HFFc6 (cell line): ENCODE results near the gene VIL1. TPM values are rescaled to one million over a fixed set of nuclear protein-coding genes. Genes with fewer than 3 reads are reported as not detected.

Experiments
- DNase-seq: peaks from one replicate; pipeline ENCODE4 v3.0.0-alpha.2; 2018
- H3K27ac Mint-ChIP-seq: 2 replicates; pipeline ENCODE4 v1.8.0; 2020; ENCODE audit warnings: mild to moderate bottlenecking, mixed read lengths
- H3K27me3 Mint-ChIP-seq: 2 replicates; pipeline ENCODE4 v1.8.0; 2021; ENCODE audit warnings: mild to moderate bottlenecking, moderate library complexity, mixed read lengths; ENCODE audit not compliant: insufficient read depth
- H3K36me3 Mint-ChIP-seq: 2 replicates; pipeline ENCODE4 v1.8.0; 2021; ENCODE audit warnings: low read depth, mixed read lengths
- H3K4me1 Mint-ChIP-seq: 2 replicates; pipeline ENCODE4 v1.8.0; 2020; ENCODE audit warnings: low read depth, mixed read lengths
- H3K4me3 Mint-ChIP-seq: 2 replicates; pipeline ENCODE4 v1.8.0; 2020; ENCODE audit warnings: mild to moderate bottlenecking, moderate library complexity, mixed read lengths
- H3K9me3 Mint-ChIP-seq: 2 replicates; pipeline ENCODE4 v1.8.0; 2020; ENCODE audit warnings: mild to moderate bottlenecking, mixed read lengths
- total RNA-seq, 6 experiments: library from RNA; stranded (reverse); fragmentation: NEBNext Ultra II Directional; extraction: Animal tissue kit (Norgen Biotek cat#: 25700); gene quantifications; 2 replicates in 1 of 6; 3 replicates in 5 of 6; pipeline ENCODE4 v1.2.3, GENCODE V29; 2021
- TF ChIP-seq, protein P1 (sequence below): fragments of 200-600 bp; sonication (generic); IDR thresholded peaks from 2 replicates; pipeline ENCODE4 v1.5.0; 2021; ENCODE audit warnings: antibody characterized with exemption, mild to moderate bottlenecking

VIL1 gene
- total RNA-seq, 6 experiments from 2014 or later: not detected

DNA sequence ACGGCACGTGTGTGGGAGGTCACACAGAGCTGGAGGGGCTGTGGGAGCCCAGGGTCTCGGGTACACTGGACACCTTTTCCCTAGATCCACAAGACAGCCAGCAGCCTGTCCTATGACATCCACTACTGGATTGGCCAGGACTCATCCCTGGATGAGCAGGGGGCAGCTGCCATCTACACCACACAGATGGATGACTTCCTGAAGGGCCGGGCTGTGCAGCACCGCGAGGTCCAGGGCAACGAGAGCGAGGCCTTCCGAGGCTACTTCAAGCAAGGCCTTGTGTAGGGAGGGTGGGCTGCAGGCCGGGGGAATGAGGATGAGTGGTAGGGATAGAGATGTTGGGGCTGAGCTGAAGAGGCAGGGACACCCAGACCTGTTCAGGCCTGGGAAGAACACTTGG, 6.6 kb downstream of the VIL1 start:
- no peaks in the 10 kb centered on the region for H3K9me3 Mint-ChIP-seq
- H3K36me3 Mint-ChIP-seq: no peaks in the 10 kb centered on the region
- H3K27me3 Mint-ChIP-seq: peaks cover 32% of the 10 kb centered on the region
- no peaks in the 10 kb centered on the region for H3K4me1 Mint-ChIP-seq
- no peak overlapping the region for H3K4me3 Mint-ChIP-seq
- DNase-seq: no peak
- TF ChIP-seq, protein P1, sequence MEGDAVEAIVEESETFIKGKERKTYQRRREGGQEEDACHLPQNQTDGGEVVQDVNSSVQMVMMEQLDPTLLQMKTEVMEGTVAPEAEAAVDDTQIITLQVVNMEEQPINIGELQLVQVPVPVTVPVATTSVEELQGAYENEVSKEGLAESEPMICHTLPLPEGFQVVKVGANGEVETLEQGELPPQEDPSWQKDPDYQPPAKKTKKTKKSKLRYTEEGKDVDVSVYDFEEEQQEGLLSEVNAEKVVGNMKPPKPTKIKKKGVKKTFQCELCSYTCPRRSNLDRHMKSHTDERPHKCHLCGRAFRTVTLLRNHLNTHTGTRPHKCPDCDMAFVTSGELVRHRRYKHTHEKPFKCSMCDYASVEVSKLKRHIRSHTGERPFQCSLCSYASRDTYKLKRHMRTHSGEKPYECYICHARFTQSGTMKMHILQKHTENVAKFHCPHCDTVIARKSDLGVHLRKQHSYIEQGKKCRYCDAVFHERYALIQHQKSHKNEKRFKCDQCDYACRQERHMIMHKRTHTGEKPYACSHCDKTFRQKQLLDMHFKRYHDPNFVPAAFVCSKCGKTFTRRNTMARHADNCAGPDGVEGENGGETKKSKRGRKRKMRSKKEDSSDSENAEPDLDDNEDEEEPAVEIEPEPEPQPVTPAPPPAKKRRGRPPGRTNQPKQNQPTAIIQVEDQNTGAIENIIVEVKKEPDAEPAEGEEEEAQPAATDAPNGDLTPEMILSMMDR: no peak
- no peak overlapping the region for H3K27ac Mint-ChIP-seq

DNA sequence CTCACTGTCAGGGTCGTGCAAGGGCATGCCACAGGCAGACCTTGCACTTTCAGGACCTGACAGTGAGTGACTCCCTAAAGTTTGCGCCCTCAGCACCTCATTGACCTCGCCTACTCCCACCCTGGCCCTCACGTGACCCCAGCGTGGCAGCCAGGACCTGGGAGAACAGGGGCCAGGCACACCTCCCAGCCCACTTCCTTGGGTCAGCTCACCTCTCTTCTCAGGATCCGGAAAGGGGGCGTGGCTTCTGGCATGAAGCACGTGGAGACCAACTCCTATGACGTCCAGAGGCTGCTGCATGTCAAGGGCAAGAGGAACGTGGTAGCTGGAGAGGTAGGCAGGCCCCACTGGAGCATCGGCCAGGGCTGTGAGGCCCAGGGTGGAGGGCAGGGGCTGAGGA, 8.8 kb downstream of the VIL1 start:
- TF ChIP-seq, protein P1: no peak
- no peaks in the 10 kb centered on the region for H3K36me3 Mint-ChIP-seq
- no peaks in the 10 kb centered on the region for H3K4me1 Mint-ChIP-seq
- peaks cover 42% of the 10 kb centered on the region for H3K27me3 Mint-ChIP-seq
- H3K9me3 Mint-ChIP-seq: no peaks in the 10 kb centered on the region
- H3K27ac Mint-ChIP-seq: no peak overlapping the region
- no peak overlapping the region for H3K4me3 Mint-ChIP-seq
- DNase-seq: no peak

DNA sequence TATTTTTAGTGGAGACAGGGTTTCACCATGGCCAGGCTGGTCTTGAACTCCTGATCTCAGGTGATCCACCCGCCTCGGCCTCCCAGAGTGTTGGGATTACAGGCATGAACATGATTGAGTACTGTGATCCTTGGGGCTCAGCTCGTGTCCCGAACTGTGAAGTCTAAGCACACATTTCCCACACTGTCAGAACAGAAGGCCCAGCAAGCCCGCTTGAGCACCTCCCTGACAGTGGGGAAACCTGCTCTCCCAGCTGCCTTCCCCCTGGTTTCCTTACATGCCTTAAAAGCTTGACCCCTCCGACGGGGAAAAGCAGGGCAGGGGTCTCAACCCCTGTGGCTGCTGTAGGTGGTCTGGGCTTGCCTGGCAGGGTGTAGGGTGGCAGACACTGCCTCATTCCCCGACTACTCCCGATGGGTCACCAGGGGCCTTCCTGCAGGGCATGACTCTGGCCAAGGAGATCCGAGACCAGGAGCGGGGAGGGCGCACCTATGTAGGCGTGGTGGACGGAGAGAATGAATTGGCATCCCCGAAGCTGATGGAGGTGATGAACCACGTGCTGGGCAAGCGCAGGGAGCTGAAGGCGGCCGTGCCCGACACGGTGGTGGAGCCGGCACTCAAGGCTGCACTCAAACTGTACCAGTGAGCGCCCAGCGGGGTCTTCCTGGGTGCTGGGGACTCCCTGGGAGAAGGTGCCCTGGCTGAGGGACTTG, 10.1 kb downstream of the VIL1 start:
- no peak for DNase-seq
- Mint-ChIP-seq H3K27ac (no peak overlapping the region), H3K27me3 (peaks cover 45% of the 10 kb centered on the region), H3K36me3 (no peaks in the 10 kb centered on the region), H3K4me1 (no peaks in the 10 kb centered on the region), H3K9me3 (no peaks in the 10 kb centered on the region), H3K4me3 (no peak overlapping the region)
- TF ChIP-seq, protein P1: no peak

DNA sequence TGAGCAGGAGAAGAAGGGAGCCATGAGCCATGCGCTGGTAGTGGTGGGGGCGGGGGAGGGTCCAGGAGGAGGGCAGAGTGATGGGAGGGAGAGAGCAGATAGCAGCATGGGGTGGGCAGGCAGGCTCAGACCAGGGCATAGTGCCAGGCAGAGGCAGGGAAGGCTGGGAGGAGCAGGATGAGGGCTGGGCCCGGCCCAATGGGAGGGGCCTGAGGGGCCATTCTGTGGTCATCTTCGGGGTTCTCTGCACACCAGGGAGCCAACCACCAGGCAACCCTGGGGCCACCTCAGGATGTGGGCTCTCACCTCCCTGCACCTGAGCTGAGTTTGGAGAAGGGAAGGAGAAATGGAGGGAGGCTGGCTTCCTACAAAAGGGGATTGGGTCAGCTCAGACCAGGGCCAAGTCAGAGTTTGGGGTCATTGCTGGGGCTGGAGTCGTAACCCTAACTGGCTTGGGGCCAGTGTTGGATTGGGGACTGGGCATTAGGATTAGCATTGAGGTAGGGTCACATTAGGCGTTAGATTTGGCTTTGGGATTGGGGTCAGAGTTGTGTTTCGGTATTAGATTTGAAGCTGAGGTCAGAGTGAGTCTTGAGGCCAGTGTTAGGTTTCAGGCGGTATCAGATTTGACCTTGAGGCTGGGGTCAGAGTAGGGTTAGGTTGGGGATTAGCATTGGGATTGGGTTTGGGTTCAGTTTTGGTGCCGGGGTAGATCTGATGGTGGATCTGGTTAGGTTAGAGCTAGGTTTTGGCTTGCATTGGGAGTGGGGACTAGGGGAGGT, 11.2 kb downstream of the VIL1 start:
- H3K9me3 Mint-ChIP-seq: no peaks in the 10 kb centered on the region
- TF ChIP-seq, protein P1: no peak
- no peak overlapping the region for H3K4me3 Mint-ChIP-seq
- no peaks in the 10 kb centered on the region for H3K4me1 Mint-ChIP-seq
- no peaks in the 10 kb centered on the region for H3K36me3 Mint-ChIP-seq
- DNase-seq: no peak
- H3K27me3 Mint-ChIP-seq: peaks cover 43% of the 10 kb centered on the region
- no peak overlapping the region for H3K27ac Mint-ChIP-seq

DNA sequence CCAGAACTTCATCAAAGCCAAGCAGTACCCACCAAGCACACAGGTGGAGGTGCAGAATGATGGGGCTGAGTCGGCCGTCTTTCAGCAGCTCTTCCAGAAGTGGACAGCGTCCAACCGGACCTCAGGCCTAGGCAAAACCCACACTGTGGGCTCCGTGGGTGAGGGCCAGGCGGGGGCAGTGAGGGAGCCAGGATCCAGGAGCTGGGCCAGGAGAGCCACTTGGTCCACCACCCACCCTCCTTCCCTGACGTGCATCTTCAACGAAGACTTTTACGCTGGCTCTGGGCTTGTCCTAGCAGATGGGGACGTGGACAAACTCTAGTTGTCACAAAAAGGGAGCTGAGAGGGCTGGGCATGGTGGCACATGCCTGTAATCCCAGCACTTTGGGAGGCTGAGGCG, 11.8 kb downstream of the VIL1 start:
- TF ChIP-seq, protein P1: no peak
- peaks cover 43% of the 10 kb centered on the region for H3K27me3 Mint-ChIP-seq
- H3K4me1 Mint-ChIP-seq: no peaks in the 10 kb centered on the region
- H3K36me3 Mint-ChIP-seq: no peaks in the 10 kb centered on the region
- no peak overlapping the region for H3K4me3 Mint-ChIP-seq
- H3K27ac Mint-ChIP-seq: no peak overlapping the region
- DNase-seq: no peak
- no peaks in the 10 kb centered on the region for H3K9me3 Mint-ChIP-seq
